Thoracic aorta (tissue), 2 donors: Measurements from ENCODE around the gene UIMC1. TPM values are rescaled to one million over a fixed set of nuclear protein-coding genes. Genes with fewer than 3 reads are reported as not detected.
"Not testable (repeated sequence)": the region's sequence is repeated elsewhere in the genome, so short reads cannot be mapped to it uniquely, and the experiment has no call there.

Experiments
- ATAC-seq: fragments of 150-250 bp; one replicate; pipeline ENCODE4 v1.8.0; 2017; ENCODE audit warnings: low read depth; ENCODE audit not compliant: insufficient number of reproducible peaks, low FRiP score
- DNase-seq: peaks from one replicate; pipeline ENCODE4 v3.0.0-alpha.2; 2020; ENCODE audit warnings: low spot score
- H3K27ac ChIP-seq, 2 donors: fragments of 200-600 bp; sonication (generic); 1 replicate in 1 of 2; 2 replicates in 1 of 2; pipeline ENCODE4 v1.5.1; 2016; ENCODE audit warnings: mild to moderate bottlenecking in 2 of 2, moderate library complexity in 2 of 2
- H3K27me3 ChIP-seq: fragments of 200-600 bp; sonication (generic); replicated peaks from 2 replicates; pipeline ENCODE4 v1.6.0; 2016; ENCODE audit warnings: mild to moderate bottlenecking; ENCODE audit not compliant: insufficient read depth
- H3K36me3 ChIP-seq: fragments of 200-600 bp; sonication (generic); one replicate; pipeline ENCODE4 v1.5.1; 2016
- H3K4me1 ChIP-seq, 2 donors: fragments of 200-600 bp; sonication (generic); 1 replicate in 1 of 2; 2 replicates in 1 of 2; pipeline versions ENCODE4 v1.5.1 to v1.6.0; 2016; ENCODE audit warnings: low read depth in 2 of 2, mild to moderate bottlenecking in 1 of 2; ENCODE audit not compliant: control insufficient read depth in 1 of 2
- H3K4me3 ChIP-seq: fragments of 200-600 bp; sonication (generic); 2 replicates; pipeline ENCODE4 v1.5.1; 2016; ENCODE audit warnings: mild to moderate bottlenecking
- H3K9me3 ChIP-seq: fragments of 200-600 bp; sonication (generic); 2 replicates; pipeline ENCODE4 v1.5.1; 2016
- CTCF ChIP-seq: fragments of 200-600 bp; sonication (generic); IDR thresholded peaks from one replicate; pipeline ENCODE4 v1.5.1; 2019; ENCODE audit warnings: antibody characterized with exemption
- total RNA-seq, 2 donors: library from RNA; depleted of rRNA; stranded (reverse); fragments of >200 nt; gene quantifications; one replicate each; pipeline versions ENCODE4 v1.1.0 to v1.2.3, GENCODE V29; 2016

The UIMC1 gene
- 10 to 100 TPM; 27.3 to 40.9 TPM for total RNA-seq

GRCh38 chr5:177006265-177006972 lies at the start of gene UIMC1:
TSS of gene UIMC1 (minus strand) at chr5:177006779. CDS start at chr5:176982615, 24,164 bp downstream.
- no peak for TF ChIP-seq CTCF
- peaks cover 7 to 23% of the 10 kb centered on the region in 2 donors for H3K4me1 ChIP-seq
- ATAC-seq (peak; percentile 86), DNase-seq (peak; percentile 71)
- no peaks in the 10 kb centered on the region for H3K27me3 ChIP-seq
- no peaks in the 10 kb centered on the region for H3K36me3 ChIP-seq
- H3K4me3 ChIP-seq: peak within 1 kb of the TSS; percentile 99
- peak within 1 kb of the TSS; percentile 92 to 95 for H3K27ac ChIP-seq
- no peaks in the 10 kb centered on the region for H3K9me3 ChIP-seq

- no peaks in the 10 kb centered on the region for H3K4me1 ChIP-seq
- DNase-seq (no peak), ATAC-seq (no peak)
- no peaks in the 10 kb centered on the region for H3K27me3 ChIP-seq
- no peak overlapping the region for H3K27ac ChIP-seq
- H3K9me3 ChIP-seq: no peaks in the 10 kb centered on the region
- H3K4me3 ChIP-seq: no peak overlapping the region
- no peak for TF ChIP-seq CTCF
- peaks cover 52% of the 10 kb centered on the region for H3K36me3 ChIP-seq
These were observed 42.7 kb upstream of the UIMC1 start for GRCh38 chr5:177049285-177049684.

DNA sequence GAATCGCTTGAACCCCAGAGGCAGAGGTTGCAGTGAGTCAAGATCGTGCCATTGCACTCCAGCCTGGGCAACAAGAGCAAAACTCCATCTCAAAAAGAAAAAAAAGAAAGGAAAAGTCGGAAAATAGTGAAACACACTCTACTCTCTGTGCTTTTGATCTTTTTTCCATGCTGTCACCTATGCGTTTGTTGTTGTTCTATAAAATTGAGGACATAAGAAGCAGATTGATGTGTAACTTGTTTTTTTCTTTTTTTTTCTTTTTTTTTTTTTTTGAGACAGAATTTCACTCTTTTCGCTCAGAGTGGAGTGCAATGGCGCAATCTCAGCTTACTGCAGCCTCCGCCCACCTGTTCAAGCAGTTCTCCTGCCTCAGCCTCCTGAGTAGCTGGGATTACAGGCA lies 42.0 kb upstream of the UIMC1 start:
- not testable (repeated sequence) for ATAC-seq, H3K9me3 ChIP-seq, DNase-seq, H3K27ac ChIP-seq, H3K4me1 ChIP-seq, H3K4me3 ChIP-seq, H3K27me3 ChIP-seq
- peaks cover 52% of the 10 kb centered on the region for H3K36me3 ChIP-seq

- H3K4me3 ChIP-seq: no peak overlapping the region
- TF ChIP-seq CTCF: no peak
- DNase-seq: no peak
- no peak for ATAC-seq
- H3K27me3 ChIP-seq: no peaks in the 10 kb centered on the region
- no peak overlapping the region for H3K27ac ChIP-seq
- H3K36me3 ChIP-seq: peaks cover 45% of the 10 kb centered on the region
- H3K4me1 ChIP-seq: peaks cover 0 to 11% of the 10 kb centered on the region in 2 donors
- no peaks in the 10 kb centered on the region for H3K9me3 ChIP-seq
These were observed 39.1 kb upstream of the UIMC1 start for GRCh38 chr5:177045631-177046030.

DNA sequence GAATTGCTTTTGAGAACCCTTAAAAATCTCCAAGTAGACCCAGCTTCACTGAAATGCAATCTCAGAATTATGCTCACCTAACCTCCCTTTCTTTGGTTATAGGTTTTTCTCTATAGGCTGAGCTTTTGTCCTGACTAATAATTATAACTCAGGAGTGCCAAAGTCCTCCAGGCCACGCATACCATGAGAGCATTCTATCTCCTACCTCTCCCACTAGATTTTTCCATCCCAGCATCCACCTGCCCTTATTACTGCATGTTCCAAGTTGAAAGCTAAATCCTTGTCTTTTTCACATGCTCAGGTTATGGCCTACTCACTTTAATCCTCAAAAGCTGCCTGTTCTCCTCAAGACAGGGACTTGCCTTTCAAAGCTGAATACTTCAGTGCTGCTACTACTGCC lies 38.1 kb upstream of the UIMC1 start:
- no peak overlapping the region for H3K27ac ChIP-seq
- no peak for TF ChIP-seq CTCF
- H3K27me3 ChIP-seq: no peaks in the 10 kb centered on the region
- no peaks in the 10 kb centered on the region for H3K9me3 ChIP-seq
- no peak overlapping the region for H3K4me3 ChIP-seq
- H3K36me3 ChIP-seq: peaks cover 37% of the 10 kb centered on the region
- ATAC-seq: no peak
- peaks cover 0 to 19% of the 10 kb centered on the region in 2 donors for H3K4me1 ChIP-seq
- no peak for DNase-seq

DNA sequence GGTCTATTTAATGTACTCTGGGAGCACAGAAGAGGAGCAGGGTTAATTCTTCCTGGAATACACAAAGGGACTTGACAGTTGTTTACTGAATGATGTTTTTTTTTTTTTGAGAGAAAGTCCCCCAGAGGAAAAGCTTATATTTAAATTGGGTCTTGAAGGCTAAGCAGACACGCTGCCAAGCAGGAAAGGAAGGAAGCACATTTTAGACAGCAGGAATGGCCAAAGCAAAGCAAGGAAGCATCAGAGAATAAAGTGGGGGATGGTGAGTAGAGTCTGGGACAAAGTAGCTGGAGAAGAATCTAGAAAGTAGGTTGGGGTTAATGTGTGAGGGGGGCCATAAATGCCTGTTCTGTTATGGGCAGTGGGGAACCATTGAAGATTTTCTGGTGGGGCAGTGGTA lies 37.4 kb upstream of the UIMC1 start:
- no peaks in the 10 kb centered on the region for H3K27me3 ChIP-seq
- no peaks in the 10 kb centered on the region for H3K9me3 ChIP-seq
- H3K4me3 ChIP-seq: no peak overlapping the region
- no peak overlapping the region for H3K27ac ChIP-seq
- peaks cover 0 to 19% of the 10 kb centered on the region in 2 donors for H3K4me1 ChIP-seq
- peaks cover 33% of the 10 kb centered on the region for H3K36me3 ChIP-seq
- DNase-seq (no peak), ATAC-seq (no peak)
- no peak for TF ChIP-seq CTCF
